Neuronal stem cell (in vitro differentiated cells): Measurements from ENCODE around the gene GAB1.

ENCODE experiments used
- DNase-seq: peaks from one replicate; pipeline ENCODE4 v3.0.0-alpha.2; 2013; ENCODE audit warnings: low spot score
- H2AFZ ChIP-seq: one replicate; pipeline ENCODE4 v1.6.1; 2013; ENCODE audit warnings: mild to moderate bottlenecking, low read length, inconsistent platforms
- H2AK5ac ChIP-seq: 2 replicates; pipeline ENCODE4 v1.6.1; 2013; ENCODE audit warnings: low read depth, mild to moderate bottlenecking, inconsistent platforms, low read length, moderate library complexity, mixed read lengths
- H2BK120ac ChIP-seq: 2 replicates; pipeline ENCODE4 v1.6.1; 2013; ENCODE audit warnings: low read depth, mild to moderate bottlenecking, inconsistent platforms, low read length, moderate library complexity, mixed read lengths
- H2BK12ac ChIP-seq: one replicate; pipeline ENCODE4 v1.6.1; 2013; ENCODE audit warnings: low read length, inconsistent platforms
- H2BK15ac ChIP-seq: 2 replicates; pipeline ENCODE4 v1.6.1; 2013; ENCODE audit warnings: mild to moderate bottlenecking, low read length, inconsistent platforms, mixed read lengths
- H2BK5ac ChIP-seq: one replicate; pipeline ENCODE4 v1.6.1; 2013; ENCODE audit warnings: inconsistent platforms, mild to moderate bottlenecking, low read length, moderate library complexity
- H3K14ac ChIP-seq: one replicate; pipeline ENCODE4 v1.6.1; 2013; ENCODE audit warnings: low read length, inconsistent platforms
- H3K18ac ChIP-seq: 2 replicates; pipeline ENCODE4 v1.6.1; 2013; ENCODE audit warnings: low read length, inconsistent platforms
- H3K23ac ChIP-seq: 2 replicates; pipeline ENCODE4 v1.6.1; 2013; ENCODE audit warnings: low read depth, mild to moderate bottlenecking, mixed read lengths, low read length, inconsistent platforms; ENCODE audit not compliant: poor library complexity
- H3K27ac ChIP-seq: replicated peaks from 3 replicates; pipeline ENCODE4 v1.5.1; 2013; ENCODE audit warnings: low read length, inconsistent platforms
- H3K27me3 ChIP-seq, 3 experiments: 2 replicates each; pipeline ENCODE4 v1.6.1; 2013; ENCODE audit warnings: low read length in 3 of 3, mild to moderate bottlenecking in 2 of 3, inconsistent platforms in 1 of 3, low read depth in 1 of 3, mixed read lengths in 1 of 3, moderate library complexity in 1 of 3; ENCODE audit not compliant: control insufficient read depth in 3 of 3, insufficient read depth in 3 of 3
- H3K36me3 ChIP-seq, 2 donors: replicated peaks in 1 of 2; 2 replicates each; pipeline ENCODE4 v1.6.1; 2013; ENCODE audit warnings: low read length in 2 of 2; ENCODE audit not compliant: control insufficient read depth in 2 of 2, insufficient read depth in 2 of 2
- H3K4ac ChIP-seq: 2 replicates; pipeline ENCODE4 v1.6.1; 2013; ENCODE audit warnings: inconsistent platforms, mild to moderate bottlenecking, low read length, moderate library complexity
- H3K4me1 ChIP-seq, 2 donors: 1 replicate in 1 of 2; 2 replicates in 1 of 2; pipeline ENCODE4 v1.6.1; 2013; ENCODE audit warnings: low read length in 2 of 2, low read depth in 1 of 2; ENCODE audit not compliant: control insufficient read depth in 2 of 2, insufficient read depth in 1 of 2
- H3K4me2 ChIP-seq: one replicate; pipeline ENCODE4 v1.6.1; 2013; ENCODE audit warnings: mild to moderate bottlenecking, low read length, inconsistent platforms; ENCODE audit not compliant: insufficient read depth, poor library complexity, severe bottlenecking
- H3K4me3 ChIP-seq, 2 donors: 2 replicates each; pipeline ENCODE4 v1.5.1; 2013; ENCODE audit warnings: low read length in 2 of 2, mild to moderate bottlenecking in 2 of 2, inconsistent platforms in 1 of 2, moderate library complexity in 1 of 2
- H3K79me1 ChIP-seq: one replicate; pipeline ENCODE4 v1.6.1; 2013; ENCODE audit warnings: low read depth, mild to moderate bottlenecking, inconsistent platforms, low read length, moderate library complexity
- H3K9ac ChIP-seq: one replicate; pipeline ENCODE4 v1.6.1; 2013; ENCODE audit warnings: mild to moderate bottlenecking, low read depth, low read length, inconsistent platforms; ENCODE audit not compliant: poor library complexity
- H3K9me3 ChIP-seq, 2 donors: replicated peaks in 1 of 2; 2 replicates each; pipeline versions ENCODE3 to v1.6.1; 2013; ENCODE audit warnings: low read length in 2 of 2, mild to moderate bottlenecking in 2 of 2, inconsistent platforms in 1 of 2, low read depth in 1 of 2, mixed read lengths in 1 of 2, moderate library complexity in 1 of 2; ENCODE audit not compliant: control insufficient read depth in 2 of 2, insufficient read depth in 1 of 2
- H4K8ac ChIP-seq: one replicate; pipeline ENCODE4 v1.6.1; 2013; ENCODE audit warnings: low read depth, mild to moderate bottlenecking, inconsistent platforms, low read length, moderate library complexity
- H4K91ac ChIP-seq: one replicate; pipeline ENCODE4 v1.6.1; 2013; ENCODE audit warnings: low read length, low read depth, mild to moderate bottlenecking, inconsistent platforms; ENCODE audit not compliant: poor library complexity
- WGBS, 2 donors: extraction: QIAGEN DNeasy Blood & Tissue Kit; methylation state at CpG; one replicate each; pipeline ENCODE4 v1.1.7; 2013; ENCODE audit warnings: missing lambda C conversion rate in 2 of 2, mixed read lengths in 1 of 2; ENCODE audit not compliant: insufficient read length in 2 of 2, insufficient replicate concordance in 1 of 2; ENCODE audit errors: extremely low coverage in 2 of 2; 5-methylcytosine and 5-hydroxymethylcytosine counted together

GAB1 gene

GRCh38 chr4:143367863-143368262, 31.2 kb downstream of the GAB1 start:
- Histone ChIP-seq H2BK12ac (no peak overlapping the region), H3K18ac (no peak overlapping the region), H3K4me1 (no peaks in the 10 kb centered on the region), H3K9me3 (peaks cover 0 to 1% of the 10 kb centered on the region in 2 donors), H2AFZ (no peak overlapping the region), H3K27me3 (no peaks in the 10 kb centered on the region), H4K91ac (no peak overlapping the region), H3K4me3 (no peak overlapping the region), H3K23ac (no peak overlapping the region), H3K36me3 (no peaks in the 10 kb centered on the region), H3K4ac (no peak overlapping the region), H2BK5ac (no peak overlapping the region), H3K4me2 (no peak overlapping the region), H3K9ac (no peak overlapping the region), H3K27ac (no peak overlapping the region), H2AK5ac (no peak overlapping the region), H3K79me1 (peaks cover 2% of the 10 kb centered on the region), H3K14ac (no peak overlapping the region), H4K8ac (no peak overlapping the region), H2BK120ac (no peak overlapping the region), H2BK15ac (no peak overlapping the region)
- WGBS, 2 donors = no CpG with 5 or more reads among the region's 5 CpGs
- no peak for DNase-seq

GRCh38 chr4:143369552-143369951, 32.9 kb downstream of the GAB1 start:
- H3K27ac ChIP-seq = no peak overlapping the region
- WGBS, 2 donors = no CpG with 5 or more reads among the region's 3 CpGs
- H3K4ac ChIP-seq = no peak overlapping the region
- no peak overlapping the region for H4K8ac ChIP-seq
- no peaks in the 10 kb centered on the region for H3K36me3 ChIP-seq
- no peaks in the 10 kb centered on the region for H3K27me3 ChIP-seq
- no peaks in the 10 kb centered on the region for H3K4me1 ChIP-seq
- no peak overlapping the region for H3K14ac ChIP-seq
- H3K4me2 ChIP-seq = no peak overlapping the region
- no peak overlapping the region for H2BK12ac ChIP-seq
- H3K9ac ChIP-seq = no peak overlapping the region
- no peak overlapping the region for H3K4me3 ChIP-seq
- no peak overlapping the region for H3K23ac ChIP-seq
- peaks cover 0 to 1% of the 10 kb centered on the region in 2 donors for H3K9me3 ChIP-seq
- peaks cover 2% of the 10 kb centered on the region for H3K79me1 ChIP-seq
- H3K18ac ChIP-seq = no peak overlapping the region
- H2BK5ac ChIP-seq = no peak overlapping the region
- no peak overlapping the region for H2BK15ac ChIP-seq
- H2AK5ac ChIP-seq = no peak overlapping the region
- H2BK120ac ChIP-seq = no peak overlapping the region
- no peak overlapping the region for H2AFZ ChIP-seq
- no peak overlapping the region for H4K91ac ChIP-seq
- no peak for DNase-seq

DNA sequence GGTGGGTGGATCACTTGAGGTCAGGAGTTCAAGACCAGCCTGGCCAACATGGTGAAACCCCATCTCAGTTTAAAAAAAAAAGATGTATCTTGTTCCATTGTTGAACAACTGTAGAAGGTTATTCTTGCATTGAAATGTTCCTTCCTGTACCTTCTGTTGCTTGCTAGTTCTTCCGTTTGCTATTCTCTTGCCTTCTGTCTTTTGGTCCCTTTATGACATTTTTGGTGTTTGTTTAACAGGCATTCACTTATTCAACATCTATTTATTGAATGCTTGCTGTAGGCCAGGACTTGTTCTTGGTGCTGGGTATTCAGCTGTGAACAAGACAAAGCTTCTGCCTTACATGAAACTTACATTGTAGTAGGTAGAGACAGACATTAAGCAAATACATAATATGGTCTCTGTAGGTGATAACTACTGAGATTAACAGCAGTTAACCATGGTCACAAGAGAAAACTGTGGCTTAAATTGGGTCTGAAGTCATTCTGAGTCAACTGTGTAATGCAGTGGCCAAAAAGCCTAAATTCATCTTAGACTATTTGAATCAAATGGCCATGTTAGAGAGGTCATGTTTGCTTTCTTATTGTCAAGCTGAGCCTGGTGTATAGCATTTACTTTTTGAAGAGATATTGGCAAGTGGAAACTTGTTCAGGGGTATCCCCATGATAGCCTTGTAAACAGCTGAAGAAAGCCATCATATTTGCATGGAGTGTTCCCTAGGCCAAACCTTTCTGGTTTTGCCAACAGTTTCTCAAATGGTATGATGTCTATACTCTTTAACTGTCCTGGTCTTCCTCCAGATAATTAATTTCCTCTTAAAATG, 35.6 kb downstream of the GAB1 start:
- Histone ChIP-seq H3K9ac (no peak overlapping the region), H3K4me1 (peaks cover 2 to 3% of the 10 kb centered on the region in 2 donors), H3K9me3 (peaks cover 0 to 1% of the 10 kb centered on the region in 2 donors), H2AK5ac (no peak overlapping the region), H2BK15ac (no peak overlapping the region), H3K18ac (no peak overlapping the region), H2AFZ (no peak overlapping the region), H3K27ac (no peak overlapping the region), H3K36me3 (no peaks in the 10 kb centered on the region), H4K8ac (no peak overlapping the region), H3K79me1 (peaks cover 2% of the 10 kb centered on the region), H3K4me3 (no peak overlapping the region), H3K23ac (no peak overlapping the region), H3K27me3 (no peaks in the 10 kb centered on the region), H2BK120ac (no peak overlapping the region), H2BK5ac (no peak overlapping the region), H2BK12ac (no peak overlapping the region), H3K4me2 (no peak overlapping the region), H3K4ac (no peak overlapping the region), H4K91ac (no peak overlapping the region), H3K14ac (no peak overlapping the region)
- no peak for DNase-seq
- WGBS, 2 donors = no CpG with 5 or more reads among the region's 1 CpG

GRCh38 chr4:143374255-143374654, 37.6 kb downstream of the GAB1 start:
- no peaks in the 10 kb centered on the region for H3K36me3 ChIP-seq
- H2BK12ac ChIP-seq = no peak overlapping the region
- no peak overlapping the region for H4K8ac ChIP-seq
- H3K14ac ChIP-seq = no peak overlapping the region
- no peak overlapping the region for H3K23ac ChIP-seq
- no peak overlapping the region for H3K4ac ChIP-seq
- no peak overlapping the region for H3K4me2 ChIP-seq
- H3K18ac ChIP-seq = no peak overlapping the region
- H2AFZ ChIP-seq = no peak overlapping the region
- peaks cover 0 to 1% of the 10 kb centered on the region in 2 donors for H3K9me3 ChIP-seq
- H3K27ac ChIP-seq = no peak overlapping the region
- H2BK5ac ChIP-seq = no peak overlapping the region
- H3K9ac ChIP-seq = no peak overlapping the region
- no peak overlapping the region for H4K91ac ChIP-seq
- no peak overlapping the region for H3K4me3 ChIP-seq
- no peaks in the 10 kb centered on the region for H3K27me3 ChIP-seq
- H2BK15ac ChIP-seq = no peak overlapping the region
- DNase-seq = no peak
- no peak overlapping the region for H2BK120ac ChIP-seq
- H2AK5ac ChIP-seq = no peak overlapping the region
- peaks cover 5% of the 10 kb centered on the region in 2 donors for H3K4me1 ChIP-seq
- H3K79me1 ChIP-seq = peaks cover 2% of the 10 kb centered on the region
- WGBS, 2 donors = no CpG with 5 or more reads among the region's 3 CpGs
